Endodermal cell (in vitro differentiated cells): Measurements from ENCODE around the gene EVL. TPM values are rescaled to one million over a fixed set of nuclear protein-coding genes. Genes with fewer than 3 reads are reported as not detected.

Source experiments
- DNase-seq: peaks from one replicate; pipeline ENCODE4 v3.0.0-alpha.2; 2017
- H3K27ac ChIP-seq: 2 replicates; pipeline ENCODE4 v1.5.1; 2013; ENCODE audit warnings: mild to moderate bottlenecking, low read depth, low read length, moderate library complexity
- H3K27me3 ChIP-seq: 2 replicates; pipeline ENCODE4 v1.6.1; 2013; ENCODE audit warnings: mild to moderate bottlenecking, low read length, moderate library complexity; ENCODE audit not compliant: insufficient read depth, control insufficient read depth, poor library complexity, severe bottlenecking
- H3K36me3 ChIP-seq: 2 replicates; pipeline ENCODE4 v1.7.0; 2013; ENCODE audit warnings: mild to moderate bottlenecking, low read length, moderate library complexity; ENCODE audit not compliant: control insufficient read depth, insufficient read depth
- H3K4me1 ChIP-seq: one replicate; pipeline ENCODE4 v1.7.0; 2013; ENCODE audit warnings: low read length; ENCODE audit not compliant: control insufficient read depth, insufficient read depth
- H3K4me3 ChIP-seq: 2 replicates; pipeline ENCODE4 v1.5.1; 2013; ENCODE audit warnings: mild to moderate bottlenecking, low read length, moderate library complexity
- H3K9ac ChIP-seq: 2 replicates; pipeline ENCODE4 v1.6.1; 2013; ENCODE audit warnings: mild to moderate bottlenecking, low read length, moderate library complexity; ENCODE audit not compliant: poor library complexity, severe bottlenecking; ENCODE audit errors: extremely low read depth
- H3K9me3 ChIP-seq: 2 replicates; pipeline ENCODE4 v1.6.1; 2013; ENCODE audit warnings: mild to moderate bottlenecking, low read length, moderate library complexity; ENCODE audit not compliant: control insufficient read depth
- H3K27ac Mint-ChIP-seq: 2 replicates; pipeline ENCODE4 v1.8.0; 2020; ENCODE audit warnings: mixed read lengths
- H3K27me3 Mint-ChIP-seq: 2 replicates; pipeline ENCODE4 v1.8.0; 2021; ENCODE audit warnings: mild to moderate bottlenecking, mixed read lengths; ENCODE audit not compliant: insufficient read depth
- H3K36me3 Mint-ChIP-seq: 2 replicates; pipeline ENCODE4 v1.8.0; 2020; ENCODE audit warnings: low read depth, mixed read lengths
- H3K4me1 Mint-ChIP-seq: 2 replicates; pipeline ENCODE4 v1.8.0; 2020; ENCODE audit warnings: mixed read lengths
- H3K4me3 Mint-ChIP-seq: 2 replicates; pipeline ENCODE4 v1.8.0; 2020; ENCODE audit warnings: mild to moderate bottlenecking, moderate library complexity, mixed read lengths
- H3K9me3 Mint-ChIP-seq: 2 replicates; pipeline ENCODE4 v1.8.0; 2020; ENCODE audit warnings: mild to moderate bottlenecking, mixed read lengths
- WGBS, 2 experiments: methylation state at CpG; one replicate each; pipeline versions ENCODE4 v1.1.5 to v1.1.7; 2013; ENCODE audit warnings: missing lambda C conversion rate in 2 of 2, mixed read lengths in 1 of 2; ENCODE audit not compliant: insufficient coverage in 1 of 2, insufficient read length in 1 of 2; 5-methylcytosine and 5-hydroxymethylcytosine counted together
- total RNA-seq, 2 donors: library from RNA; stranded (reverse); fragmentation: NEBNext Ultra II Directional in 1 of 2; extraction: Animal tissue kit (Norgen Biotek cat#: 25700) in 1 of 2; gene quantifications; 2 replicates in 1 of 2; 3 replicates in 1 of 2; pipeline ENCODE4 v1.2.1, GENCODE V29; 2021
- TF ChIP-seq, protein P1 (sequence below): fragments of 200-600 bp; sonication (generic); conservative IDR thresholded peaks from 2 replicates; pipeline ENCODE4 v1.5.0; 2021; ENCODE audit warnings: antibody characterized with exemption, mild to moderate bottlenecking

The EVL gene
- total RNA-seq, 2 donors from 2014 or later, result 61.1 to 71.3 TPM

GRCh38 chr14:100067971-100068959 is 3.0 kb downstream of the EVL start:
- H3K4me1 Mint-ChIP-seq, result peaks cover 15% of the 10 kb centered on the region
- WGBS, 2 experiments, result 92 to 96% methylated on average over 15 to 18 of the region's 18 CpGs

DNA sequence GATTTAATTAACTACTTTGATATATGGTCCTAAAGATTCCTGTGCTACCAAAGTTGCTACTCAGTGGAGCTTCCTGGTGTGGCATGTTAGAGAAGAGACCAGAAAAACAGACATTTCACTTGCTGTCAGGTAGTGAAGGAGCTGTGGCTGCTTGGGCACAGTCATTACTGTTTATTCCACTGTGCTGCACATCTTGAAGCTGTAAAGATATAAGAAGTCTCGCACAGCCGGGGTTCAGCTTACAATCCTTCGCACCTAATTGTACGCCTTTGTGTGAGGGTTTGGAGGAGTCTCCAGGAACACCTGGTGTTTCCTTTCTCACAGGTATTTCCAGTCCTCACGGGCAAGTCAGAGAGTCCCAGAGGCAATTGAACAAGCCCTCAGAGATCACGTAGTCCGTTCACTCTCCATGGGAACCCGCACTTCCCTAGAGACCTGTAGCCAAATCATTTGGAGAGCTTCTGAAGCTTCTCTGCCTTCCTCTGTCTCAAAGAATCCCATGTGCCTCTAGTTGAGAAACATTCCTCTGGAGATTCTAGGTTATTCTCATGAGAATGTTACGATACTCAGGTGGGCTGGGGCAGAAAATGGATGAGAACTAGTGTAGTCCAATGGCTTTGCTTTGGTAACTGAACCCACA is 4.1 kb downstream of the EVL start:
- no peaks in the 10 kb centered on the region for H3K9me3 Mint-ChIP-seq
- no peaks in the 10 kb centered on the region for H3K4me1 ChIP-seq
- peak overlapping the region; percentile 52 for H3K27ac Mint-ChIP-seq
- no peak overlapping the region for H3K4me3 Mint-ChIP-seq
- H3K4me1 Mint-ChIP-seq, result peaks cover 18% of the 10 kb centered on the region
- TF ChIP-seq, protein P1, sequence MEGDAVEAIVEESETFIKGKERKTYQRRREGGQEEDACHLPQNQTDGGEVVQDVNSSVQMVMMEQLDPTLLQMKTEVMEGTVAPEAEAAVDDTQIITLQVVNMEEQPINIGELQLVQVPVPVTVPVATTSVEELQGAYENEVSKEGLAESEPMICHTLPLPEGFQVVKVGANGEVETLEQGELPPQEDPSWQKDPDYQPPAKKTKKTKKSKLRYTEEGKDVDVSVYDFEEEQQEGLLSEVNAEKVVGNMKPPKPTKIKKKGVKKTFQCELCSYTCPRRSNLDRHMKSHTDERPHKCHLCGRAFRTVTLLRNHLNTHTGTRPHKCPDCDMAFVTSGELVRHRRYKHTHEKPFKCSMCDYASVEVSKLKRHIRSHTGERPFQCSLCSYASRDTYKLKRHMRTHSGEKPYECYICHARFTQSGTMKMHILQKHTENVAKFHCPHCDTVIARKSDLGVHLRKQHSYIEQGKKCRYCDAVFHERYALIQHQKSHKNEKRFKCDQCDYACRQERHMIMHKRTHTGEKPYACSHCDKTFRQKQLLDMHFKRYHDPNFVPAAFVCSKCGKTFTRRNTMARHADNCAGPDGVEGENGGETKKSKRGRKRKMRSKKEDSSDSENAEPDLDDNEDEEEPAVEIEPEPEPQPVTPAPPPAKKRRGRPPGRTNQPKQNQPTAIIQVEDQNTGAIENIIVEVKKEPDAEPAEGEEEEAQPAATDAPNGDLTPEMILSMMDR, result no peak
- WGBS, 2 experiments, result 88 to 98% methylated on average over 5 to 9 of the region's 9 CpGs
- H3K36me3 ChIP-seq, result no peaks in the 10 kb centered on the region
- no peak overlapping the region for H3K27ac ChIP-seq
- H3K9ac ChIP-seq, result no peak overlapping the region
- no peak overlapping the region for H3K4me3 ChIP-seq
- no peak for DNase-seq
- no peaks in the 10 kb centered on the region for H3K27me3 ChIP-seq
- H3K36me3 Mint-ChIP-seq, result no peaks in the 10 kb centered on the region
- H3K27me3 Mint-ChIP-seq, result no peaks in the 10 kb centered on the region
- no peaks in the 10 kb centered on the region for H3K9me3 ChIP-seq

More at GRCh38 chr14:100067971-100068959, 3.0 kb downstream of the EVL start:
- DNase-seq, result no peak
- no peaks in the 10 kb centered on the region for H3K4me1 ChIP-seq
- H3K27ac ChIP-seq, result no peak overlapping the region
- TF ChIP-seq, protein P1, result no peak
- no peaks in the 10 kb centered on the region for H3K9me3 ChIP-seq
- no peak overlapping the region for H3K9ac ChIP-seq
- Mint-ChIP-seq H3K9me3 (no peaks in the 10 kb centered on the region), H3K27me3 (no peaks in the 10 kb centered on the region), H3K36me3 (no peaks in the 10 kb centered on the region), H3K27ac (no peak overlapping the region), H3K4me3 (no peak overlapping the region)
- H3K4me3 ChIP-seq, result no peak overlapping the region
- H3K36me3 ChIP-seq, result no peaks in the 10 kb centered on the region
- no peaks in the 10 kb centered on the region for H3K27me3 ChIP-seq

DNA sequence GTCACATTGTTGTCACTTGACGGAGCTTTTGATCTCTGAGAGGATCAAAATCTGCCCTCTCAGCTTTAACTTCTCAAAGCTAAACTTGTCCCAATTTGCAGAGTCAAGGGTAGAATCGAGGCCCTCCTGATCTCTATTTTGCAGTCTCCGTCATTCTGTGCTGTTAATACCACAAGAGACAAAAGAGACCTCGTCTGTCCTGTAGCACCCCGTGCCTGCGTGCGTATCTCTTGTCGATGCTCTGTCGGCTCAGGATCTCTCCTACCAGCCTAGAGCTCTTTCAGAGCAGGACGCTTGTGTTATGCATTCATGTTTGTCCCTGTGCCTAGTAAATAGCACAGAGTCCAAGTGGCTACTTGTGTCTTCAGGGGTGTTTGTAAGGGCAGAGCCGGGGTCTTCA is 5.1 kb downstream of the EVL start:
- H3K9me3 ChIP-seq, result no peaks in the 10 kb centered on the region
- H3K36me3 Mint-ChIP-seq, result no peaks in the 10 kb centered on the region
- no peaks in the 10 kb centered on the region for H3K9me3 Mint-ChIP-seq
- TF ChIP-seq, protein P1, result no peak
- no peak overlapping the region for H3K4me3 ChIP-seq
- no peaks in the 10 kb centered on the region for H3K4me1 ChIP-seq
- no peaks in the 10 kb centered on the region for H3K27me3 Mint-ChIP-seq
- H3K36me3 ChIP-seq, result no peaks in the 10 kb centered on the region
- H3K27me3 ChIP-seq, result no peaks in the 10 kb centered on the region
- no peak overlapping the region for H3K9ac ChIP-seq
- H3K4me3 Mint-ChIP-seq, result no peak overlapping the region
- no peak for DNase-seq
- H3K4me1 Mint-ChIP-seq, result peaks cover 24% of the 10 kb centered on the region
- no peak overlapping the region for H3K27ac ChIP-seq
- WGBS, 2 experiments, result 94 to 97% methylated on average over 7 to 11 of the region's 11 CpGs
- no peak overlapping the region for H3K27ac Mint-ChIP-seq
